DND-41 (cell line): Measurements from ENCODE around the gene NTSR2.

ENCODE experiments used
- ATAC-seq: fragments of 200-7000 bp; cut with Tn5 transposase; 3 replicates; pipeline ENCODE4 v1.9.1; 2021; ENCODE audit warnings: low read depth; ENCODE audit not compliant: insufficient read depth
- DNase-seq: peaks from one replicate; pipeline ENCODE4 v3.0.0-alpha.2; 2020
- H2AFZ ChIP-seq: 2 replicates; pipeline ENCODE4 v1.6.0; 2012; ENCODE audit warnings: low read depth, low read length
- H3K27ac ChIP-seq: 2 replicates; pipeline ENCODE4 v1.5.1; 2012; ENCODE audit warnings: low read length, inconsistent platforms
- H3K27me3 ChIP-seq: fragments of 200-600 bp; sonication (generic); 2 replicates; pipeline ENCODE4 v1.6.0; 2012; ENCODE audit warnings: low read length, mild to moderate bottlenecking, inconsistent platforms; ENCODE audit not compliant: insufficient read depth, poor library complexity
- H3K36me3 ChIP-seq: 2 replicates; pipeline ENCODE4 v1.5.1; 2012; ENCODE audit warnings: low read length, inconsistent platforms; ENCODE audit not compliant: insufficient read depth
- H3K4me1 ChIP-seq: 2 replicates; pipeline ENCODE4 v1.5.1; 2012; ENCODE audit warnings: mild to moderate bottlenecking, low read length; ENCODE audit not compliant: insufficient read depth
- H3K4me2 ChIP-seq: 2 replicates; pipeline ENCODE4 v1.6.0; 2012; ENCODE audit warnings: mild to moderate bottlenecking, moderate library complexity, low read length, inconsistent platforms; ENCODE audit not compliant: insufficient read depth
- H3K4me3 ChIP-seq, 2 experiments: fragments of 200-600 bp in 1 of 2; shearing (Covaris generic) in 1 of 2; 2 replicates each; pipeline ENCODE4 v1.5.1; 2012 to 2016; ENCODE audit warnings: inconsistent platforms in 2 of 2, low read length in 2 of 2, mild to moderate bottlenecking in 2 of 2, low read depth in 1 of 2, moderate library complexity in 1 of 2
- H3K79me2 ChIP-seq: 2 replicates; pipeline ENCODE4 v1.6.0; 2012; ENCODE audit warnings: low read length, inconsistent platforms; ENCODE audit not compliant: insufficient read depth
- H3K9ac ChIP-seq: 2 replicates; pipeline ENCODE4 v1.6.0; 2012; ENCODE audit warnings: low read depth, mild to moderate bottlenecking, inconsistent platforms, low read length, moderate library complexity
- H3K9me3 ChIP-seq: 2 replicates; pipeline ENCODE4 v1.5.1; 2012; ENCODE audit warnings: low read length, moderate library complexity, mild to moderate bottlenecking, inconsistent platforms; ENCODE audit not compliant: insufficient read depth, severe bottlenecking
- H4K20me1 ChIP-seq: 2 replicates; pipeline ENCODE4 v1.6.0; 2012; ENCODE audit warnings: low read length; ENCODE audit not compliant: insufficient read depth
- EZH2 ChIP-seq: IDR thresholded peaks from 3 replicates; pipeline ENCODE4 v1.6.1; 2012; ENCODE audit warnings: borderline replicate concordance, low read depth, mild to moderate bottlenecking, moderate library complexity, low read length, inconsistent platforms; ENCODE audit not compliant: severe bottlenecking
- TF ChIP-seq, protein P1 (sequence below): IDR thresholded peaks from 2 replicates; pipeline ENCODE4 v1.5.1; 2012; ENCODE audit warnings: borderline replicate concordance, low read length, moderate library complexity, mild to moderate bottlenecking; ENCODE audit not compliant: poor library complexity, severe bottlenecking; ENCODE audit errors: extremely low read depth

NTSR2 gene

GRCh38 chr2:11701751-11702301, 31.8 kb upstream of the NTSR2 start:
- peak; percentile 86 for ATAC-seq
- H3K4me1 ChIP-seq, result peaks cover 17% of the 10 kb centered on the region

DNA sequence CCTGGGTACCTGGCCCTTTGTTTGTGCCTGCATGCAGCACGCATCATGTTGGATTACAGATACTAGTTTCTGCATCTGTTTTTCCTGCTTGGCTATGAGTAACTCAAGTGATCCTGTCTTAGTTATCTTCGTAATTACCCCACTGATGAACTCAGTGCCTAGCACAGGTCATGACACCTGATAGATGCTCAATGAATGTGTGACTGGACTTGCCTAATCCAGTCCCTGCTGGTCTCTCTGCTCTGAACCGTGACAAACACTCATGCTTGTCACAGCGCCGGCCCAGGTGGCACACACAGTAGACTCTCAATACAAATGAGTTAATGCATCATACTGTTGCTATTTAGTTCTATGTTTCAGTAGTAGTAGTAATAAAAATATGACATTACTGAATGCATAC, 31.2 kb upstream of the NTSR2 start:
- Histone ChIP-seq H2AFZ (no peak overlapping the region), H3K36me3 (no peaks in the 10 kb centered on the region), H3K27me3 (no peaks in the 10 kb centered on the region), H4K20me1 (no peaks in the 10 kb centered on the region), H3K79me2 (no peaks in the 10 kb centered on the region), H3K9ac (no peak overlapping the region), H3K4me2 (no peak overlapping the region), H3K4me3 (no peak overlapping the region), H3K4me1 (peaks cover 17% of the 10 kb centered on the region), H3K9me3 (peaks cover 2% of the 10 kb centered on the region), H3K27ac (0 out of 2 replicates have a peak overlapping the region, but pooled peaks have one; percentile 19)
- TF ChIP-seq, protein P1, sequence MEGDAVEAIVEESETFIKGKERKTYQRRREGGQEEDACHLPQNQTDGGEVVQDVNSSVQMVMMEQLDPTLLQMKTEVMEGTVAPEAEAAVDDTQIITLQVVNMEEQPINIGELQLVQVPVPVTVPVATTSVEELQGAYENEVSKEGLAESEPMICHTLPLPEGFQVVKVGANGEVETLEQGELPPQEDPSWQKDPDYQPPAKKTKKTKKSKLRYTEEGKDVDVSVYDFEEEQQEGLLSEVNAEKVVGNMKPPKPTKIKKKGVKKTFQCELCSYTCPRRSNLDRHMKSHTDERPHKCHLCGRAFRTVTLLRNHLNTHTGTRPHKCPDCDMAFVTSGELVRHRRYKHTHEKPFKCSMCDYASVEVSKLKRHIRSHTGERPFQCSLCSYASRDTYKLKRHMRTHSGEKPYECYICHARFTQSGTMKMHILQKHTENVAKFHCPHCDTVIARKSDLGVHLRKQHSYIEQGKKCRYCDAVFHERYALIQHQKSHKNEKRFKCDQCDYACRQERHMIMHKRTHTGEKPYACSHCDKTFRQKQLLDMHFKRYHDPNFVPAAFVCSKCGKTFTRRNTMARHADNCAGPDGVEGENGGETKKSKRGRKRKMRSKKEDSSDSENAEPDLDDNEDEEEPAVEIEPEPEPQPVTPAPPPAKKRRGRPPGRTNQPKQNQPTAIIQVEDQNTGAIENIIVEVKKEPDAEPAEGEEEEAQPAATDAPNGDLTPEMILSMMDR, result no peak
- no peak for TF ChIP-seq EZH2
- no peak for DNase-seq
- ATAC-seq, result no peak

More at GRCh38 chr2:11701751-11702301, 31.8 kb upstream of the NTSR2 start:
- H3K36me3 ChIP-seq, result no peaks in the 10 kb centered on the region
- no peaks in the 10 kb centered on the region for H3K27me3 ChIP-seq
- H3K9ac ChIP-seq, result no peak overlapping the region
- peaks cover 2% of the 10 kb centered on the region for H3K9me3 ChIP-seq
- no peak overlapping the region for H3K4me2 ChIP-seq
- DNase-seq, result peak; percentile 76
- peak overlapping the region; percentile 40; the same call in 1 of the 2 replicates for H3K27ac ChIP-seq
- no peaks in the 10 kb centered on the region for H3K79me2 ChIP-seq
- no peaks in the 10 kb centered on the region for H4K20me1 ChIP-seq
- H2AFZ ChIP-seq, result 0 out of 2 replicates have a peak overlapping the region, but pooled peaks have one; percentile 19
- TF ChIP-seq, protein P1, result no peak
- no peak for TF ChIP-seq EZH2
- no peak overlapping the region for H3K4me3 ChIP-seq

DNA sequence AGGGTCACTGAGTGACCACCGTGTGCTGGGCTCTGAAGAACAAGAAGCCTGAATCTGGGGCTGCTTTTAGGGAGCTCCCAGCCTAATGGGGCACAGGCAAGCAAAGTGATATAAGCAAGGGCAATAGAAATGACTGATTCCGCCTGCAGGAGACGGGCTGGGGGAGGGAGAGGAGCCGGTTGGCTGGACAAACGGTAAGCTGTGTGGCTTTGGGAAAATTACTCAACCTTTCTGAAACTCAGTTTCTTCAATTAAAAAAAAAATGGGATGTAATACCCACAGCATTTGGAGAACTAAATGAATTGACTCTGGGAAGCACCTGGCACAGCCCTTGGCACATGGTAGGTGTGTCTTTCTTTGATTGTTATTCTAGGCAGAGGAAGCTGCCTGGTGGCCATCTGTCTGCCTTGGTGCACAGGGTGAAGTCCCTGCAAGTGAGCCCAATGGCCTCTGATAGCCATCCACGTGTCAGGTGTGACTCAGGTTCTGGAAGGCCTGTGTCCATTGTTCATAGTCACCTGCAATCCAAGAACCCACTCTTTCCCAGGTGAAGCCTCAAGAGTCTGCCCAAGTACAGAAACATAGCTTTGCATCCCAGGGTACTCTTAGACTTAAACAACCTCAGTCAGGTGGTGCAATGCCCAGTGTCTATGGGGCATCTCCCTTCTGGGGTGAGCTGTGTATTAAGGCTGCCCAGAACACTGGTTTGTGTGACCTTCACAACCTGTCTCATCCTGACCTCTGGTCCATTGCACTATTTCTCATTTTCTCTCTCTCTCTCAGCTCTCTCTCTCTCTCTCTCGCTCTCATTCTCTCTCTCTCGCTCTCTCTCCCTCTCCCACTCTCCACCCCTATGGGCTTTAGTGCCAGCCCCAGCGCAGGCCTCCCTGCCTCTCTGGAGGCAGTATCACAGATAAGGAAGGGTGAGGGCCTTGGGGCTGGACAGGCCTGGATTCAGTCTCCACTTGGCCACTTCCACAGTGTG, 30.0 kb upstream of the NTSR2 start:
- no peaks in the 10 kb centered on the region for H3K36me3 ChIP-seq
- TF ChIP-seq, protein P1, result no peak
- TF ChIP-seq EZH2, result no peak
- H3K4me2 ChIP-seq, result no peak overlapping the region
- H3K9ac ChIP-seq, result no peak overlapping the region
- no peak overlapping the region for H2AFZ ChIP-seq
- DNase-seq, result no peak
- no peak for ATAC-seq
- no peaks in the 10 kb centered on the region for H3K79me2 ChIP-seq
- H3K27me3 ChIP-seq, result no peaks in the 10 kb centered on the region
- no peak overlapping the region for H3K27ac ChIP-seq
- H3K4me1 ChIP-seq, result peaks cover 17% of the 10 kb centered on the region
- no peaks in the 10 kb centered on the region for H3K9me3 ChIP-seq
- no peak overlapping the region for H3K4me3 ChIP-seq
- H4K20me1 ChIP-seq, result no peaks in the 10 kb centered on the region
